Body of pancreas (tissue), 4 donors: ENCODE results near the gene GCLM. TPM values are rescaled to one million over a fixed set of nuclear protein-coding genes. Genes with fewer than 3 reads are reported as not detected.
"Not testable (repeated sequence)": the region's sequence is repeated elsewhere in the genome, so short reads cannot be mapped to it uniquely, and the experiment has no call there.

Experiments
- ATAC-seq: fragments of 150-250 bp; one replicate; pipeline ENCODE4 v1.9.1; 2016
- DNase-seq, 4 donors: peaks; one replicate each; pipeline ENCODE4 v3.0.0-alpha.2; 2019
- H3K27ac ChIP-seq, 4 donors: fragments of 200-600 bp; sonication (generic); 1 replicate in 3 of 4; 2 replicates in 1 of 4; pipeline versions ENCODE4 v1.5.1 to v1.6.1; 2016 to 2019; ENCODE audit warnings: mild to moderate bottlenecking in 1 of 4, mixed read lengths in 1 of 4, moderate library complexity in 1 of 4
- H3K27me3 ChIP-seq, 2 donors: fragments of 200-600 bp; sonication (generic); one replicate each; pipeline ENCODE4 v1.6.0; 2016; ENCODE audit warnings: mild to moderate bottlenecking in 1 of 2
- H3K36me3 ChIP-seq, 2 donors: fragments of 200-600 bp; sonication (generic); replicated peaks in 1 of 2; 2 replicates each; pipeline ENCODE4 v1.5.1; 2016; ENCODE audit warnings: low read depth in 2 of 2; ENCODE audit not compliant: insufficient read depth in 1 of 2
- H3K4me1 ChIP-seq: fragments of 200-600 bp; sonication (generic); one replicate; pipeline ENCODE4 v1.6.0; 2016
- H3K4me3 ChIP-seq, 2 donors: fragments of 200-600 bp; sonication (generic); 1 replicate in 1 of 2; 2 replicates in 1 of 2; pipeline ENCODE4 v1.5.1; 2016 to 2019
- H3K9me3 ChIP-seq, 3 donors: fragments of 200-600 bp; sonication (generic); 1 replicate in 2 of 3; 2 replicates in 1 of 3; pipeline ENCODE4 v1.5.1; 2016
- POLR2A ChIP-seq, 3 donors: fragments of 450-650 bp; IDR thresholded peaks; one replicate each; pipeline ENCODE4 v1.6.1; 2016; ENCODE audit warnings: antibody characterized with exemption in 3 of 3, mild to moderate bottlenecking in 2 of 3
- WGBS, 2 donors: methylation state at CpG; one replicate each; pipeline ENCODE4 v1.1.5; 2017; 5-methylcytosine and 5-hydroxymethylcytosine counted together
- intact Hi-C: fragments of 100-400 bp; cut with DNase I; formaldehyde crosslinking; loops from one replicate; pipeline ENCODE4 v1.15.1; 2023
- total RNA-seq, 2 donors: library from RNA; depleted of rRNA; stranded (reverse); fragments of >200 nt; gene quantifications; one replicate each; pipeline ENCODE4 v1.1.0, GENCODE V29; 2016
- TF ChIP-seq, protein P1 (sequence below), 7 experiments: fragments of 450-650 bp in 4 of 7; fragments of 200-600 bp in 3 of 7; sonication (generic) in 3 of 7; IDR thresholded peaks; one replicate each; pipeline ENCODE4 v1.5.1; 2016 to 2019; ENCODE audit warnings: antibody characterized with exemption in 7 of 7

GCLM gene
- total RNA-seq, 2 donors from 2014 or later, result 3.6 to 7.3 TPM

GRCh38 chr1:93938461-93939145 lies 29.4 kb upstream of the GCLM start:
- intact Hi-C loops, result no loop called here
- Histone ChIP-seq H3K9me3 (no peaks in the 10 kb centered on the region), H3K4me3 (no peak overlapping the region), H3K27me3 (no peaks in the 10 kb centered on the region), H3K27ac (no peak overlapping the region), H3K4me1 (no peaks in the 10 kb centered on the region), H3K36me3 (no peaks in the 10 kb centered on the region)
- DNase-seq (no peak), ATAC-seq (no peak)
- TF ChIP-seq, protein P1, sequence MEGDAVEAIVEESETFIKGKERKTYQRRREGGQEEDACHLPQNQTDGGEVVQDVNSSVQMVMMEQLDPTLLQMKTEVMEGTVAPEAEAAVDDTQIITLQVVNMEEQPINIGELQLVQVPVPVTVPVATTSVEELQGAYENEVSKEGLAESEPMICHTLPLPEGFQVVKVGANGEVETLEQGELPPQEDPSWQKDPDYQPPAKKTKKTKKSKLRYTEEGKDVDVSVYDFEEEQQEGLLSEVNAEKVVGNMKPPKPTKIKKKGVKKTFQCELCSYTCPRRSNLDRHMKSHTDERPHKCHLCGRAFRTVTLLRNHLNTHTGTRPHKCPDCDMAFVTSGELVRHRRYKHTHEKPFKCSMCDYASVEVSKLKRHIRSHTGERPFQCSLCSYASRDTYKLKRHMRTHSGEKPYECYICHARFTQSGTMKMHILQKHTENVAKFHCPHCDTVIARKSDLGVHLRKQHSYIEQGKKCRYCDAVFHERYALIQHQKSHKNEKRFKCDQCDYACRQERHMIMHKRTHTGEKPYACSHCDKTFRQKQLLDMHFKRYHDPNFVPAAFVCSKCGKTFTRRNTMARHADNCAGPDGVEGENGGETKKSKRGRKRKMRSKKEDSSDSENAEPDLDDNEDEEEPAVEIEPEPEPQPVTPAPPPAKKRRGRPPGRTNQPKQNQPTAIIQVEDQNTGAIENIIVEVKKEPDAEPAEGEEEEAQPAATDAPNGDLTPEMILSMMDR (IDR thresholded peaks at IDR 0.05), result no peak
- TF ChIP-seq POLR2A (IDR thresholded peaks at IDR 0.05), result no peak
- 26 to 50% methylated on average over 1 of the region's 1 CpG for WGBS, 2 donors

GRCh38 chr1:93937997-93938396 lies 28.8 kb upstream of the GCLM start:
- intact Hi-C loops, result no loop called here
- no peaks in the 10 kb centered on the region for H3K4me1 ChIP-seq
- H3K9me3 ChIP-seq, result no peaks in the 10 kb centered on the region
- ATAC-seq, result no peak
- H3K27me3 ChIP-seq, result no peaks in the 10 kb centered on the region
- no peak overlapping the region for H3K27ac ChIP-seq
- H3K36me3 ChIP-seq, result no peaks in the 10 kb centered on the region
- WGBS, 2 donors, result 58 to 60% methylated on average over 1 of the region's 1 CpG
- DNase-seq, result no peak
- H3K4me3 ChIP-seq, result no peak overlapping the region
- TF ChIP-seq, protein P1 (IDR thresholded peaks at IDR 0.05), result no peak
- TF ChIP-seq POLR2A (IDR thresholded peaks at IDR 0.05), result no peak

DNA sequence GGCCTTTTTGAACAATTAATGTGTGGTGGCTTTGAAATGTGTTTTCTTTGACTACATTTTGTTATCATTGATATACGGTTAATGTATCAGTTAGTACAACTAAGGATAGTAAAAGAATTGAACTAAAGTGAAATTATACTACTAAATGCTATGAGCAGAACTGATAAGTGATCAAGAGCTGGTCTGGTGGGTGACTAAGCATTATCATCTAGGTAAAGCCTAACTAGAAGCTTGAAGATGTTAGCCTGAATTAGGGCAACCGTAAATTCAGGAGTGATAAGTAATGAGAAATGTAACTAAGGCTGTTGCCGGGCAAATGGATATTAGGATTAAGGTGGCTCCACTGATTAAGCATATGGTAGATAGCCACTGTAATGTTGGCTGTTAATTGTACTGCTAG lies 16.0 kb upstream of the GCLM start:
- H3K27ac ChIP-seq, result no peak overlapping the region
- DNase-seq (no peak), ATAC-seq (no peak)
- H3K27me3 ChIP-seq, result no peaks in the 10 kb centered on the region
- 80 to 81% methylated on average over 3 of the region's 3 CpGs for WGBS, 2 donors
- no peaks in the 10 kb centered on the region for H3K36me3 ChIP-seq
- no peaks in the 10 kb centered on the region for H3K9me3 ChIP-seq
- H3K4me3 ChIP-seq, result no peak overlapping the region
- no peaks in the 10 kb centered on the region for H3K4me1 ChIP-seq
- TF ChIP-seq POLR2A (IDR thresholded peaks at IDR 0.05), result no peak
- TF ChIP-seq, protein P1 (IDR thresholded peaks at IDR 0.05), result no peak
- intact Hi-C loops, result no loop called here

GRCh38 chr1:93919780-93920179 lies 10.6 kb upstream of the GCLM start:
- no peaks in the 10 kb centered on the region for H3K27me3 ChIP-seq
- no peaks in the 10 kb centered on the region for H3K9me3 ChIP-seq
- ATAC-seq (no peak), DNase-seq (no peak)
- 72 to 75% methylated on average over 1 of the region's 1 CpG for WGBS, 2 donors
- H3K4me3 ChIP-seq, result no peak overlapping the region
- H3K36me3 ChIP-seq, result no peaks in the 10 kb centered on the region
- no peaks in the 10 kb centered on the region for H3K4me1 ChIP-seq
- TF ChIP-seq POLR2A (IDR thresholded peaks at IDR 0.05), result no peak
- TF ChIP-seq, protein P1 (IDR thresholded peaks at IDR 0.05), result no peak
- H3K27ac ChIP-seq, result no peak overlapping the region
- intact Hi-C loops, result no loop called here

DNA sequence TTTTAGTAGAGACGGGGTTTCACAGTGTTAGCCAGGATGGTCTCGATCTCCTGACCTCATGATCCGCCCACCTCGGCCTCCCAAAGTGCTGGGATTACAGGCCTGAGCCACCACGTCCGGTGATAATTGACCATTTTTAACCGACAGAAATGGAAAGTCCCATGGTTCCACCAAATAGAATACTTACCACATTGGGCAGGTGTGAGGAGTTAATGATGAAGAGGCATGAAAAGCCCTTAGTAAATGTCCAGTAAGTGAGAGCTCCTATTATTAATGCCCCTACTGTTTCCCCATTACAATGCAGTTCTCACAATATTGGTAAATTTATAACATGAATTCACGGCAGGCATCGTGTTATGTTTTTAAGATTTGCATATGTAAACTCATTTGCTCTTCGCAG lies 8.1 kb upstream of the GCLM start:
- Histone ChIP-seq H3K27me3 (no peaks in the 10 kb centered on the region), H3K4me1 (no peaks in the 10 kb centered on the region), H3K4me3 (no peak overlapping the region), H3K36me3 (no peaks in the 10 kb centered on the region), H3K9me3 (no peaks in the 10 kb centered on the region), H3K27ac (no peak overlapping the region)
- 81 to 84% methylated on average over 10 of the region's 10 CpGs for WGBS, 2 donors
- TF ChIP-seq, protein P1 (IDR thresholded peaks at IDR 0.05), result no peak
- no peak for TF ChIP-seq POLR2A (IDR thresholded peaks at IDR 0.05)
- ATAC-seq (no peak), DNase-seq (no peak)
- intact Hi-C loops, result no loop called here

- H3K27me3 ChIP-seq, ATAC-seq, intact Hi-C loops, H3K4me3 ChIP-seq, DNase-seq, H3K36me3 ChIP-seq, H3K27ac ChIP-seq, H3K9me3 ChIP-seq: not testable (repeated sequence)
- WGBS, 2 donors, result 83 to 89% methylated on average over 3 of the region's 3 CpGs
- H3K4me1 ChIP-seq, result peaks cover 13% of the 10 kb centered on the region
These were observed 1.6 kb upstream of the GCLM start for GRCh38 chr1:93910880-93911279.
